H1 (cell line): ENCODE measurements around the gene INPP5A. TPM values are rescaled to one million over a fixed set of nuclear protein-coding genes. Genes with fewer than 3 reads are reported as not detected.

Source experiments
- CTCF ChIA-PET: fragments of 300-600 bp; sonication (Branson Sonifier 250); formaldehyde crosslinking; loops from one replicate; lab custom pipeline; 2021; ENCODE audit not compliant: partially characterized antibody; lab: Charles Lee
- POLR2A ChIA-PET: fragments of 300-600 bp; sonication (Branson Sonifier 250); formaldehyde crosslinking; loops from one replicate; lab custom pipeline; 2021; ENCODE audit warnings: inconsistent platforms; ENCODE audit not compliant: partially characterized antibody; lab: Charles Lee
- DNase-seq, 2 experiments: peaks; one replicate each; pipeline versions ENCODE4 v3.0.0 to v3.0.0-alpha.2; 2010 to 2022; ENCODE audit warnings: low spot score in 2 of 2, low read depth in 1 of 2, mixed read lengths in 1 of 2
- FAIRE-seq: peaks from 2 replicates; lab custom pipeline; 2011; peaks lifted over from hg19 to GRCh38; lab: Jason Lieb, UNC
- H2AFZ ChIP-seq: 2 replicates; pipeline ENCODE4 v1.8.1; 2012; ENCODE audit warnings: low read length, inconsistent platforms
- H2AK5ac ChIP-seq: 2 replicates; pipeline ENCODE4 v1.6.1; 2013; ENCODE audit warnings: low read depth, low read length
- H2BK120ac ChIP-seq: replicated peaks from 2 replicates; pipeline ENCODE3; 2013; ENCODE audit warnings: low read depth, low read length, inconsistent platforms
- H2BK12ac ChIP-seq: 2 replicates; pipeline ENCODE4 v1.6.1; 2013; ENCODE audit warnings: low read depth, low read length
- H2BK15ac ChIP-seq: 2 replicates; pipeline ENCODE4 v1.6.1; 2013; ENCODE audit warnings: low read length
- H2BK20ac ChIP-seq: 2 replicates; pipeline ENCODE4 v1.6.1; 2013; ENCODE audit warnings: low read length
- H2BK5ac ChIP-seq: 2 replicates; pipeline ENCODE4 v1.6.1; 2013; ENCODE audit warnings: low read depth, low read length
- H3K14ac ChIP-seq: 2 replicates; pipeline ENCODE4 v1.6.1; 2013; ENCODE audit warnings: inconsistent platforms; ENCODE audit not compliant: insufficient read length
- H3K18ac ChIP-seq: 2 replicates; pipeline ENCODE4 v1.6.1; 2013; ENCODE audit warnings: low read length; ENCODE audit errors: extremely low read depth
- H3K23ac ChIP-seq: 2 replicates; pipeline ENCODE4 v1.6.1; 2013; ENCODE audit warnings: inconsistent platforms; ENCODE audit not compliant: insufficient read length
- H3K23me2 ChIP-seq: 2 replicates; pipeline ENCODE4 v1.6.1; 2013; ENCODE audit warnings: low read depth, low read length
- H3K27ac ChIP-seq: 2 replicates; pipeline ENCODE4 v1.6.1; 2011; ENCODE audit warnings: low read depth, low read length, inconsistent platforms
- H3K27me3 ChIP-seq, 4 experiments: replicated peaks in 1 of 4; 1 replicate in 1 of 4; 2 replicates in 3 of 4; pipeline versions ENCODE4 v1.6.1 to v1.8.1; 2011 to 2013; ENCODE audit warnings: low read length in 3 of 4, mild to moderate bottlenecking in 3 of 4, inconsistent platforms in 2 of 4, mixed read lengths in 2 of 4, moderate library complexity in 1 of 4; ENCODE audit not compliant: control insufficient read depth in 3 of 4, insufficient read depth in 3 of 4; ENCODE audit errors: extremely low read depth in 1 of 4
- H3K36me3 ChIP-seq, 4 experiments: 2 replicates each; pipeline versions ENCODE4 v1.6.1 to v1.8.1; 2011 to 2013; ENCODE audit warnings: mild to moderate bottlenecking in 4 of 4, low read length in 3 of 4, moderate library complexity in 2 of 4, control low read depth in 1 of 4, inconsistent platforms in 1 of 4; ENCODE audit not compliant: insufficient read depth in 4 of 4, control insufficient read depth in 2 of 4
- H3K4ac ChIP-seq: replicated peaks from 2 replicates; pipeline ENCODE3; 2013; ENCODE audit warnings: low read length, low read depth, mixed read lengths, inconsistent platforms; ENCODE audit not compliant: insufficient read length
- H3K4me1 ChIP-seq, 4 experiments: replicated peaks in 1 of 4; 1 replicate in 1 of 4; 2 replicates in 3 of 4; pipeline versions ENCODE4 v1.6.1 to v1.8.1; 2011 to 2013; ENCODE audit warnings: low read length in 3 of 4, inconsistent platforms in 2 of 4, mixed read lengths in 1 of 4; ENCODE audit not compliant: insufficient read depth in 4 of 4, control insufficient read depth in 3 of 4
- H3K4me2 ChIP-seq, 2 experiments: 2 replicates each; pipeline versions ENCODE4 v1.6.1 to v1.8.1; 2011 to 2013; ENCODE audit warnings: low read depth in 2 of 2, low read length in 2 of 2, control low read depth in 1 of 2, inconsistent platforms in 1 of 2, mild to moderate bottlenecking in 1 of 2; ENCODE audit not compliant: insufficient read depth in 1 of 2
- H3K4me3 ChIP-seq, 4 experiments: fragments of 200-600, 300-600 bp in 1 of 4; sonication (generic), shearing (Covaris generic), sonication (Bioruptor Twin) in 1 of 4; 2 replicates each; pipeline versions ENCODE4 v1.5.1 to v1.8.1; 2011 to 2016; ENCODE audit warnings: low read length in 4 of 4, low read depth in 3 of 4, control low read depth in 2 of 4, inconsistent platforms in 2 of 4, mild to moderate bottlenecking in 2 of 4, mixed read lengths in 1 of 4, moderate library complexity in 1 of 4; ENCODE audit not compliant: insufficient read depth in 2 of 4; ENCODE audit errors: extremely low read depth in 1 of 4
- H3K56ac ChIP-seq: replicated peaks from 2 replicates; pipeline ENCODE3; 2013; ENCODE audit warnings: low read depth, mild to moderate bottlenecking, mixed read lengths, low read length, inconsistent platforms; ENCODE audit not compliant: insufficient read length
- H3K79me1 ChIP-seq: 2 replicates; pipeline ENCODE4 v1.6.1; 2013; ENCODE audit warnings: low read depth, low read length, control low read depth
- H3K79me2 ChIP-seq, 2 experiments: 2 replicates each; pipeline versions ENCODE4 v1.6.1 to v1.8.1; 2012 to 2013; ENCODE audit warnings: low read length in 2 of 2, mild to moderate bottlenecking in 2 of 2, inconsistent platforms in 1 of 2; ENCODE audit not compliant: insufficient read depth in 2 of 2, control insufficient read depth in 1 of 2
- H3K9ac ChIP-seq, 4 experiments: replicated peaks in 1 of 4; 1 replicate in 1 of 4; 2 replicates in 3 of 4; pipeline versions ENCODE4 v1.6.1 to v1.8.1; 2011 to 2013; ENCODE audit warnings: low read depth in 3 of 4, low read length in 3 of 4, control low read depth in 2 of 4, mild to moderate bottlenecking in 2 of 4, moderate library complexity in 2 of 4, inconsistent platforms in 1 of 4; ENCODE audit errors: extremely low read depth in 1 of 4
- H3K9me3 ChIP-seq, 2 experiments: 2 replicates each; pipeline versions ENCODE4 v1.6.1 to v1.8.1; 2012 to 2013; ENCODE audit warnings: mild to moderate bottlenecking in 2 of 2, moderate library complexity in 2 of 2, control low read depth in 1 of 2, inconsistent platforms in 1 of 2, low read depth in 1 of 2, low read length in 1 of 2, mixed read lengths in 1 of 2; ENCODE audit not compliant: insufficient read depth in 2 of 2
- H4K20me1 ChIP-seq, 2 experiments: replicated peaks in 1 of 2; 2 replicates each; pipeline versions ENCODE3 to v1.8.1; 2011 to 2013; ENCODE audit warnings: inconsistent platforms in 2 of 2, low read length in 2 of 2, mild to moderate bottlenecking in 1 of 2; ENCODE audit not compliant: insufficient read depth in 2 of 2, control insufficient read depth in 1 of 2
- H4K5ac ChIP-seq: 2 replicates; pipeline ENCODE4 v1.6.1; 2013; ENCODE audit warnings: low read length, low read depth, mixed read lengths, inconsistent platforms; ENCODE audit not compliant: insufficient read length
- H4K8ac ChIP-seq: 2 replicates; pipeline ENCODE4 v1.8.0; 2013; ENCODE audit warnings: mild to moderate bottlenecking, moderate library complexity, low read length, inconsistent platforms; ENCODE audit not compliant: insufficient read depth; ENCODE audit errors: extremely low read depth
- H4K91ac ChIP-seq: replicated peaks from 2 replicates; pipeline ENCODE3; 2013; ENCODE audit warnings: low read length, mixed read lengths, inconsistent platforms; ENCODE audit not compliant: insufficient read length
- ASH2L ChIP-seq: fragments of 200-600, 300-600 bp; sonication (generic); IDR thresholded peaks from one replicate; pipeline ENCODE4 v1.7.1; 2017; ENCODE audit warnings: low read length
- BACH1 ChIP-seq: IDR thresholded peaks from 2 replicates; pipeline ENCODE4 v1.6.1; 2012; ENCODE audit warnings: low read length, improper control_type of control experiment
- BRCA1 ChIP-seq: IDR thresholded peaks from 2 replicates; pipeline ENCODE4 v1.6.1; 2012; ENCODE audit warnings: low read depth, low read length, improper control_type of control experiment
- CTBP2 ChIP-seq: IDR thresholded peaks from 2 replicates; pipeline ENCODE4 v1.7.0; 2011; ENCODE audit warnings: borderline replicate concordance, mild to moderate bottlenecking, moderate library complexity, mixed read lengths, low read length; ENCODE audit not compliant: insufficient read depth, insufficient read length
- EGR1 ChIP-seq: IDR thresholded peaks from 2 replicates; pipeline ENCODE4 v1.6.1; 2011; ENCODE audit warnings: low read depth, low read length, borderline replicate concordance
- EZH2 ChIP-seq: fragments of 200-600 bp; sonication (generic); IDR thresholded peaks from 2 replicates; pipeline ENCODE4 v1.7.1; 2012; ENCODE audit warnings: low read depth, mild to moderate bottlenecking, moderate library complexity, low read length, inconsistent platforms; ENCODE audit not compliant: severe bottlenecking
- KDM1A ChIP-seq: fragments of 200-600, 300-600 bp; sonication (generic); IDR thresholded peaks from 2 replicates; pipeline ENCODE4 v1.7.1; 2016; ENCODE audit warnings: mild to moderate bottlenecking, low read length, borderline replicate concordance
- KDM5A ChIP-seq: fragments of 200-600 bp; IDR thresholded peaks from 2 replicates; pipeline ENCODE4 v1.7.1; 2012; ENCODE audit warnings: mild to moderate bottlenecking, low read length, inconsistent platforms, mixed read lengths
- MAFK ChIP-seq: IDR thresholded peaks from 2 replicates; pipeline ENCODE4 v1.6.1; 2012; ENCODE audit warnings: low read depth, mild to moderate bottlenecking, improper control_type of control experiment, low read length
- NRF1 ChIP-seq: IDR thresholded peaks from 2 replicates; pipeline ENCODE4 v1.6.1; 2011; ENCODE audit warnings: mild to moderate bottlenecking, low read depth, low read length, improper control_type of control experiment
- PHF8 ChIP-seq: fragments of 200-600 bp; sonication (generic); conservative IDR thresholded peaks from 2 replicates; pipeline ENCODE4 v1.7.1; 2012; ENCODE audit warnings: low read depth, mild to moderate bottlenecking, inconsistent platforms, low read length, moderate library complexity
- RFX5 ChIP-seq: IDR thresholded peaks from 2 replicates; pipeline ENCODE4 v1.6.1; 2011; ENCODE audit warnings: low read depth, low read length, improper control_type of control experiment, borderline replicate concordance
- RXRA ChIP-seq: IDR thresholded peaks from 2 replicates; pipeline ENCODE4 v1.6.1; 2011; ENCODE audit warnings: low read depth, mild to moderate bottlenecking, low read length, moderate library complexity; ENCODE audit not compliant: insufficient read depth
- TAF1 ChIP-seq: IDR thresholded peaks from 2 replicates; pipeline ENCODE4 v1.6.1; 2011; ENCODE audit warnings: mild to moderate bottlenecking, low read depth, low read length
- TCF12 ChIP-seq: IDR thresholded peaks from 2 replicates; pipeline ENCODE4 v1.6.1; 2011; ENCODE audit warnings: low read depth, mild to moderate bottlenecking, low read length
- ZNF274 ChIP-seq: IDR thresholded peaks from 2 replicates; pipeline ENCODE4 v1.7.0; 2012; ENCODE audit warnings: low read length, borderline replicate concordance; ENCODE audit errors: extremely low read depth
- WGBS, 2 experiments: shearing (Covaris generic) in 1 of 2; methylation state at CpG; one replicate each; pipeline versions ENCODE4 v1.1.6 to v1.1.7; 2013 to 2015; ENCODE audit warnings: low lambda C conversion rate in 2 of 2, mixed read lengths in 2 of 2, inconsistent platforms in 1 of 2, low coverage in 1 of 2, missing lambda C conversion rate in 1 of 2; ENCODE audit not compliant: insufficient replicate concordance in 2 of 2, insufficient coverage in 1 of 2, insufficient read length in 1 of 2; ENCODE audit errors: extremely low coverage in 1 of 2, missing lambda C conversion rate in 1 of 2; 5-methylcytosine and 5-hydroxymethylcytosine counted together
- polyA plus RNA-seq, 7 experiments: library from polyadenylated mRNA; depleted of rRNA in 3 of 7; stranded (reverse) in 5 of 7; unstranded in 2 of 7; fragments of >200 nt in 5 of 7; fragments of 200-250 nt in 2 of 7; gene quantifications; 1 replicate in 5 of 7; 2 replicates in 1 of 7; 4 replicates in 1 of 7; pipeline versions ENCODE4 v1.2.1 to v1.2.3, GENCODE V29; 2011 to 2013; ENCODE audit warnings: missing spikeins in 2 of 7, mixed read lengths in 2 of 7
- total RNA-seq: library from RNA; stranded (reverse); fragmentation: NEBNext Ultra II Directional; extraction: Animal tissue kit (Norgen Biotek cat#: 25700); gene quantifications from 2 replicates; pipeline ENCODE4 v1.2.1, GENCODE V29; 2021

Gene INPP5A
- total and polyA plus RNA-seq, 2 of the 8 experiments (the other 6 are each of a cell fraction or from before 2014, with no cell fraction given) = 19.7 to 27.5 TPM

GRCh38 chr10:132804287-132804686 is 266.7 kb downstream of the INPP5A start:
- H3K23ac ChIP-seq = no peak overlapping the region
- H3K4me2 ChIP-seq = no peak overlapping the region
- 95% methylated on average over 11 of the region's 11 CpGs; no CpG with 5 or more reads in 1 of the 2 experiments for whole genome bisulfite sequencing, 2 experiments
- H3K14ac ChIP-seq = no peak overlapping the region
- no peak overlapping the region for H2AFZ ChIP-seq
- no peaks in the 10 kb centered on the region for H3K27me3 ChIP-seq
- FAIRE-seq (no peak), DNase-seq (no peak)
- CTCF ChIA-PET = interaction anchor here (2.3 kb wide), 1 partner anchor 10 kb away, joined by 11 read pairs; no protein-coding TSS in a partner anchor
- H3K4ac ChIP-seq = no peak overlapping the region
- H3K4me3 ChIP-seq = no peak overlapping the region
- H4K20me1 ChIP-seq = no peaks in the 10 kb centered on the region
- no peaks in the 10 kb centered on the region for H3K36me3 ChIP-seq
- no peak overlapping the region for H4K91ac ChIP-seq
- no peak overlapping the region for H2BK120ac ChIP-seq
- POLR2A ChIA-PET = no interaction called here
- no peak overlapping the region for H2BK15ac ChIP-seq
- no peaks in the 10 kb centered on the region for H3K79me1 ChIP-seq
- no peak overlapping the region for H3K9ac ChIP-seq
- peaks cover 7% of the 10 kb centered on the region in 2 experiments; a peak in 3 of 4 replicates for H3K9me3 ChIP-seq
- peaks cover 0 to 3% (median 0%) of the 10 kb centered on the region in 4 experiments; a peak in 2 of 7 replicates for H3K4me1 ChIP-seq
- H4K5ac ChIP-seq = no peak overlapping the region
- H2BK12ac ChIP-seq = no peak overlapping the region
- H3K18ac ChIP-seq = no peak overlapping the region
- no peaks in the 10 kb centered on the region for H3K79me2 ChIP-seq
- H2BK20ac ChIP-seq = no peak overlapping the region
- H3K56ac ChIP-seq = no peak overlapping the region
- H3K23me2 ChIP-seq = no peaks in the 10 kb centered on the region
- H2BK5ac ChIP-seq = no peak overlapping the region
- no peak overlapping the region for H4K8ac ChIP-seq
- no peak overlapping the region for H2AK5ac ChIP-seq
- H3K27ac ChIP-seq = no peak overlapping the region
- TF ChIP-seq ASH2L (no peak), EGR1 (no peak), BACH1 (no peak), TCF12 (no peak), RXRA (no peak), KDM1A (no peak), MAFK (no peak), ZNF274 (no peak), EZH2 (no peak), RFX5 (no peak), NRF1 (no peak), KDM5A (no peak), PHF8 (no peak), TAF1 (no peak), BRCA1 (no peak), CTBP2 (no peak)
